Thymus (tissue), 11 donors: ENCODE data around the gene AVPR2. TPM values are rescaled to one million over a fixed set of nuclear protein-coding genes. Genes with fewer than 3 reads are reported as not detected.

Experiments used
- DNase-seq, 9 donors: peaks; one replicate each; pipeline ENCODE4 v3.0.0-alpha.2; 2013; ENCODE audit warnings: low spot score in 9 of 9, low read depth in 6 of 9, missing footprints in 1 of 9
- H3K27ac ChIP-seq, 2 donors: one replicate each; pipeline ENCODE4 v1.5.1; 2013; ENCODE audit warnings: control low read depth in 1 of 2, low read depth in 1 of 2, low read length in 1 of 2, mild to moderate bottlenecking in 1 of 2, moderate library complexity in 1 of 2
- H3K27me3 ChIP-seq, 2 donors: one replicate each; pipeline ENCODE4 v1.5.1; 2013; ENCODE audit warnings: low read length in 1 of 2; ENCODE audit not compliant: control insufficient read depth in 2 of 2, insufficient read depth in 1 of 2
- H3K36me3 ChIP-seq, 2 donors: one replicate each; pipeline ENCODE4 v1.5.1; 2013; ENCODE audit warnings: low read length in 1 of 2, mild to moderate bottlenecking in 1 of 2, moderate library complexity in 1 of 2; ENCODE audit not compliant: control insufficient read depth in 2 of 2, insufficient read depth in 2 of 2
- H3K4me1 ChIP-seq, 2 donors: one replicate each; pipeline ENCODE4 v1.5.1; 2013; ENCODE audit warnings: low read length in 2 of 2; ENCODE audit not compliant: control insufficient read depth in 2 of 2, insufficient read depth in 2 of 2
- H3K4me3 ChIP-seq, 2 donors: one replicate each; pipeline ENCODE4 v1.5.1; 2013; ENCODE audit warnings: low read length in 2 of 2, control low read depth in 1 of 2, mild to moderate bottlenecking in 1 of 2
- H3K9me3 ChIP-seq, 2 donors: one replicate each; pipeline ENCODE4 v1.5.1; 2013; ENCODE audit warnings: low read length in 1 of 2, mild to moderate bottlenecking in 1 of 2; ENCODE audit not compliant: control insufficient read depth in 2 of 2, insufficient read depth in 1 of 2
- WGBS: extraction: QIAGEN DNeasy Blood & Tissue Kit; methylation state at CpG from one replicate; pipeline ENCODE4 v1.1.7; 2013; 5-methylcytosine and 5-hydroxymethylcytosine counted together
- polyA plus RNA-seq: library from polyadenylated mRNA; stranded (reverse); fragments of 200-250 nt; gene quantifications from one replicate; pipeline ENCODE4 v1.2.3, GENCODE V29; 2013
- total RNA-seq: library from RNA; stranded (reverse); fragments of 120-200 nt; gene quantifications from one replicate; pipeline ENCODE4 v1.2.4, GENCODE V29; 2013
- donor health status: healthy.

AVPR2 gene
- total and polyA plus RNA-seq, 2 donors = 0.24 to 1.8 TPM

DNA sequence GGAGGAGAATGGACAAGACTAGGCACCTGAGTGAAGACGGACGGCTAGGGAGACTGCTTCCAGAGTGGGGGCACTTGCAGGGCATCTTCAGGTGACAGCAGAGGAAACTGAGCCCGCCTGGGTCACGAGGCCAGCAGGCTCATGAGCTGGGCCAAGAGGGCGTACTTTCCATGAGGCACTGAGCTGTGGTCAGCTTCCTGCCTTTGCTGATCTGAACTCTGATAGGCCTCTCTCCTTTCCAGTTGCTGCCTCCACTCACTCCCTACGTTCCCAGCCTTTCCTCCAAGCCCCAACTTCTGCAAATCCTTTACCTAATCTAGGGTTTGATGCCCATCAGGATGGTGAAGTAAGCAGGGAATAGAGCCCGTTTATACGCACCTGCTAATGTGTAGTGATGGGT lies 17.1 kb upstream of the AVPR2 start:
- 77% methylated on average over 8 of the region's 8 CpGs for WGBS
- Histone ChIP-seq H3K4me3 (no peak overlapping the region), H3K9me3 (peaks cover 0 to 5% of the 10 kb centered on the region in 2 donors), H3K27me3 (peaks cover 20 to 72% of the 10 kb centered on the region in 2 donors), H3K27ac (no peak overlapping the region), H3K36me3 (no peaks in the 10 kb centered on the region), H3K4me1 (peaks cover 0 to 2% of the 10 kb centered on the region in 2 donors)
- no peak for DNase-seq

DNA sequence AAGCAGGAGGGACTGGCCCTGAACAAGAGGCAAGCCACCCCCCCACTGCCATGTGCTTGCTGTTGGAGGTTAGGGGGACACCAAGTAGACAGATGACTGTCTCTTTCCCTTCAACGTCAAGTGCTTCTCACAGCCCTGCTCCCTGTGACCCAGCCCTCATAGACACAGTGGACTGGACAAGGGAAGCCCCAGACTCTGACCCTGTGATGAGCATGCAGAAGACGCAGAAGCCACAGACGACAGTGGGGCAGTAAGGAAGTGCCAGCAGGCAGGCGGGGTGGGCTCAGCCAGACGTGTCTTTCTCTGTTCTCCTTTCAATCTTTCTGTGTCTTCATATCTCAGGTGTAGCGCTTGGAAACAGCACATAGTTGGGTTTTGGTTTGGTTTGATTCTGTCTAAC lies 16.1 kb upstream of the AVPR2 start:
- Histone ChIP-seq H3K4me1 (peaks cover 0 to 2% of the 10 kb centered on the region in 2 donors), H3K27me3 (peaks cover 17 to 66% of the 10 kb centered on the region in 2 donors), H3K27ac (no peak overlapping the region), H3K4me3 (no peak overlapping the region), H3K9me3 (peaks cover 0 to 5% of the 10 kb centered on the region in 2 donors), H3K36me3 (no peaks in the 10 kb centered on the region)
- WGBS = 45% methylated on average over 6 of the region's 6 CpGs
- DNase-seq = no peak

DNA sequence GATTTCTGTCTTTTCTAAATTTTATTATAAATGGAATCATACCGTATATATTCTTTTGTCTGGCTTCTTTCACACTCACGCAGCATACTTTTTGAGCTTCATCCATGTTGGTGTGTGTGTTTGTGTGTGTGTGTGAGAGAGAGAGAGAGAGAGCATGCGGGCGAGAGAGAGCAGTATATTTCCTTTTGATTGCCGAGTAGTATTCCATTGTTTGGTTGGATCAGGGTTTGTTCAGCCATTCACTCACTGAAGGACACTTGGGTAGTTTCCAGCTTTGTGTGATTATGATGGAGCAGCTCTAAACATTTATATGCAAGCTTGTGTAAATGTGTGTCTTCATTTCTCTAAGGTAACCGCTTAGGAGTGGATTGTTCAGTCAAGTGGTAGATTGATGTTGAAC lies 15.3 kb upstream of the AVPR2 start:
- Histone ChIP-seq H3K4me1 (peaks cover 0 to 2% of the 10 kb centered on the region in 2 donors), H3K4me3 (no peak overlapping the region), H3K27ac (no peak overlapping the region), H3K9me3 (peaks cover 0 to 5% of the 10 kb centered on the region in 2 donors), H3K36me3 (no peaks in the 10 kb centered on the region), H3K27me3 (peaks cover 14 to 62% of the 10 kb centered on the region in 2 donors)
- no peak for DNase-seq
- WGBS = 97% methylated on average over 6 of the region's 6 CpGs

DNA sequence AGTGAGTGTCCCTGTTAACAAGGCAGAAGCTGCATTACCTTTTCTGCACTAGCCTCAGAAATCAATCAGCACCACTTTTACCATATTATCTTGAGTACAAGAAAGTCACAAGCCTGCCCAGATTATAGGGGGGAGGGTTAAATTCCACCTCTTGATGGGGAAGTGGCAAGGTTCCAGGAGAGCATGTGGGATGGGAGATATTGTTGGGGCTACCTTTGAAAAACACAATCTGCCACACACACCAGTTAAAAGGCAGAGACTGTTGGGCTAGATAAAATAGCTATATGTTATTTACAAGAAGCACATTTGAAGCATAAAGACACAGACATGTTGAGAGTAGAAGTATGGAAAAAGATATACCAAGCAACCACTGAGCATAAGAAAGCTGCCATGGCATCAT lies 6.6 kb upstream of the AVPR2 start:
- DNase-seq = no peak
- H3K27ac ChIP-seq = no peak overlapping the region
- peaks cover 0 to 21% of the 10 kb centered on the region in 2 donors for H3K4me1 ChIP-seq
- no peak overlapping the region for H3K4me3 ChIP-seq
- H3K27me3 ChIP-seq = peaks cover 0 to 12% of the 10 kb centered on the region in 2 donors
- H3K36me3 ChIP-seq = no peaks in the 10 kb centered on the region
- H3K9me3 ChIP-seq = no peaks in the 10 kb centered on the region

DNA sequence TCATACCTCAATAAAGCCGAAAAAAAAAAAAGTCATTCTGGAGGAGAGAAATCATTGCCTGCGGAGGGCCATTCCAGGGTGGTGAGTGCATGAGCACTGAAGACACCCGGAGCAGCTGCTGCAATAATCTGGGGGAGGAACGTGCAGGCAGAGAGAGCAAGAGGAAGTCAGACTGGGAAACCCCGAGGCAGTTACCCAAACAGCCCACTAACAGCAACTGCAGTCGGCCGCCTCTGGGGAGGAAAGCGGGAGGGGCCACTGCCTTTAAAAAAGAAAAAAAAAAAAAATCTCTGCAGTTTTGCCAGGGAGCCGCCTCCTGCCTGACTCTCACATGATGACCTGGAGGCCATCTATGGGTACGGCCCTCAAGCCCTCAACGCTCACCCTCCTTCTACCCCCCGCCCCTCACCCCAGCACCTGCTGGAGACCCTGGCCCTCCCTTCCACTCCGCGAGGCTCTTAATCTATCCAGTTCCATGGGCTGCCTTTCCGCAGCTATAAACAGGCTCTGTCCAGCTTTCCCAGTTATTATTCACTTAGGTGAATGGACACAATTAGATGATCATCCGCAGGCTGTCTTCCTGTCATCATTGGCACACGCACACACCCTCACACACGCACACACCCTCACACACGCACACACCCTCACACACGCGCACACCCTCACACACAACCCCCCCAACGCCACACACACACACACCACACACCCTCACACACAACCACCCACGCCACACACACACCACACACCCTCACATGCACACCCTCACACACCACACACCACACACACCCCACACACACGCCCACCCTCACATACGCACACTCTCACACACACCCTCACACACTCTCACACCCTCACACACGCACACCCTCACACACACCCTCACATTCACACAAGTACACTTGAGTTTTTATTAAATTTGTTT lies 3.4 kb upstream of the AVPR2 start:
- Histone ChIP-seq H3K27me3 (peaks cover 0 to 6% of the 10 kb centered on the region in 2 donors), H3K4me1 (peaks cover 0 to 41% of the 10 kb centered on the region in 2 donors), H3K4me3 (no peak overlapping the region), H3K9me3 (no peaks in the 10 kb centered on the region), H3K36me3 (no peaks in the 10 kb centered on the region), H3K27ac (peak overlapping the region in 1 of 2 donors; percentile 31)
- peak in 4 of 9 donors; percentile 32 to 73 (median 41) for DNase-seq
- 40% methylated on average over 26 of the region's 26 CpGs for WGBS

DNA sequence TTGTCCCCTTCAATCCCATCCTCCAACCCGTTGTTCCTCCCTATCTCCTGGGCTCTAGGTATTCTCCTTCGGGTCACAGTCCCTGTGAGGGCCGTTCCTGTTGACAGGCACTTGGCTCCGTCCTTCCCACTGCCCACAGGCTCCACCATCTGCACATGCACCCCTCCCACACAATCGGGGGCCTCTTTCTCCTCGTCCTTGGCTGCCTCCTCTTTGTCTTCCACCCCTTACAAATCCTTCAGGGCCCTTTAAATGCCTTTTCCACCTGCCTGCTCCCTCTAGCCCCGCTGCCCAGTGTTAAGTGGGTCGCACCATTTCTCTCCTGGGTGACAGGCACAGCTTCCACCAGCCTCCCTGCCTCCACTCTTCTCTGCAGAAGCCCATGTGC lies 2.7 kb upstream of the AVPR2 start:
- H3K27ac ChIP-seq = no peak overlapping the region
- peaks cover 0 to 4% of the 10 kb centered on the region in 2 donors for H3K27me3 ChIP-seq
- H3K36me3 ChIP-seq = no peaks in the 10 kb centered on the region
- no peak overlapping the region for H3K4me3 ChIP-seq
- DNase-seq = no peak
- no peaks in the 10 kb centered on the region for H3K9me3 ChIP-seq
- H3K4me1 ChIP-seq = peaks cover 0 to 37% of the 10 kb centered on the region in 2 donors
- WGBS = 86% methylated on average over 8 of the region's 8 CpGs

DNA sequence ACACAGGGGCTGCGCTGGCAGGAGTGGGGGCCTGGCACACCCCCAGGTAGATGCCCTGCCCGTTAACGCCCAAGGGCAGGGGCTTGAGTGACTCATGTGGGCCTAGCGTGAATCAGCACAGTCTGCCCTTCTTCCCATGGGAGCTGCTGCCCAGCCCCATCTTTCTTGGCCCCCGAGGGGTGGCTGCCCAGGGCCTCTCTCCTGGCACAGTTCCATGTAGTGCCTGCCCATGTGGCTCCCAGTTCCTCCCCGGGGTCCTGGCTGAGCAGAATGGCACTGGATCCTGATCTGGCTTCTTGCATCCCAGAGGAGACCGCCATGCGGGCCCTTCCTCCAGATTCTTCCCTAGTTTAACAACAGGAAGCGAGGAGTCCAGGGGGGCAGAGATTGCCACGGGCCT lies 2.1 kb upstream of the AVPR2 start:
- no peak for DNase-seq
- H3K27ac ChIP-seq = no peak overlapping the region
- peaks cover 0 to 4% of the 10 kb centered on the region in 2 donors for H3K27me3 ChIP-seq

DNA sequence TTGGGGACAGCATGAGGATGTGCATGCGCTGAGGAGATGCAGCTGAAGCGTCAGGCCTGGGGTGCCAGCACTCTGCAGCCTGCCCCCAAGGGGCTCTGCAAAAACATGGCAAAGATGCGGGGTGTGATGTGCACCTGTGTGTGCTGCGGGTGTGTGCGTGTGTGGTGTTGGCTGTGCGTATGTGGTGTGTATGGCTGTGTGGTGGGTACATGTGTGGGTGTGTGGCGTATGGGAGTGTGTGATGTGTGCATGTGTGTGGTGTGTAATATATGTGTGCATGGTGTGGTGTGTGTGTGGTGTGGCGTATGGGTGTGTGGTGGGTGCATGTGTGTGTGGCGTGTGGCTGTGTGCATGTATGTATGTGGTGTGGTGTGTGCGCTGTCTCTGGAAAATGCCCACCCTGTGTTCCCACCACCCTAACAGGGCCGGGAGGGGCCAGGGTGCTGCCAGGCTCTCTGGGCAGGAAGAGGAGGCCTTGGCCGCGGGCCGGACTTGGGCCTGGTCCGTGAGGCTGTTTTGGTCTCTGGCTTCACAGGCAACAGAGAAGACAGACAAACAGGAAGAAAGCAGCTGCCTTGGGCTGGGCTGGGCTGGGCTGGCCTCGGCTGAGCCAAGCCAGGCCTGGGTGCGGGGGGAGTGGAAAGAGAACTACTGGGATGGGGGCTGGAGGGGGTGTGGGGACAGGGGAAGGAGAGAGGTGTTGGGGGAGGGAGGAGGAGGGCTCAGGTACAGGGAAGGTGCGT lies 1.1 kb upstream of the AVPR2 start:
- Histone ChIP-seq H3K4me1 (peaks cover 0 to 37% of the 10 kb centered on the region in 2 donors), H3K9me3 (no peaks in the 10 kb centered on the region), H3K4me3 (no peak overlapping the region), H3K27me3 (peaks cover 0 to 4% of the 10 kb centered on the region in 2 donors), H3K27ac (no peak overlapping the region), H3K36me3 (peaks cover 5 to 10% of the 10 kb centered on the region in 2 donors)
- no peak for DNase-seq
- 51% methylated on average over 18 of the region's 18 CpGs for WGBS

More for the DNA sequence above, 2.1 kb upstream of the AVPR2 start:
- peaks cover under 1 to 1% of the 10 kb centered on the region in 2 donors for H3K36me3 ChIP-seq
- H3K9me3 ChIP-seq = no peaks in the 10 kb centered on the region
- H3K4me3 ChIP-seq = no peak overlapping the region
- WGBS = 77% methylated on average over 10 of the region's 10 CpGs
- H3K4me1 ChIP-seq = peaks cover 0 to 37% of the 10 kb centered on the region in 2 donors
